ENCODE measurements around the gene PSMA5. TPM values are rescaled to one million over a fixed set of nuclear protein-coding genes. Genes with fewer than 3 reads are reported as not detected.

The PSMA5 gene
- polyA plus RNA-seq, 1 donor from 2014 or later, result 99.8 TPM

DNA sequence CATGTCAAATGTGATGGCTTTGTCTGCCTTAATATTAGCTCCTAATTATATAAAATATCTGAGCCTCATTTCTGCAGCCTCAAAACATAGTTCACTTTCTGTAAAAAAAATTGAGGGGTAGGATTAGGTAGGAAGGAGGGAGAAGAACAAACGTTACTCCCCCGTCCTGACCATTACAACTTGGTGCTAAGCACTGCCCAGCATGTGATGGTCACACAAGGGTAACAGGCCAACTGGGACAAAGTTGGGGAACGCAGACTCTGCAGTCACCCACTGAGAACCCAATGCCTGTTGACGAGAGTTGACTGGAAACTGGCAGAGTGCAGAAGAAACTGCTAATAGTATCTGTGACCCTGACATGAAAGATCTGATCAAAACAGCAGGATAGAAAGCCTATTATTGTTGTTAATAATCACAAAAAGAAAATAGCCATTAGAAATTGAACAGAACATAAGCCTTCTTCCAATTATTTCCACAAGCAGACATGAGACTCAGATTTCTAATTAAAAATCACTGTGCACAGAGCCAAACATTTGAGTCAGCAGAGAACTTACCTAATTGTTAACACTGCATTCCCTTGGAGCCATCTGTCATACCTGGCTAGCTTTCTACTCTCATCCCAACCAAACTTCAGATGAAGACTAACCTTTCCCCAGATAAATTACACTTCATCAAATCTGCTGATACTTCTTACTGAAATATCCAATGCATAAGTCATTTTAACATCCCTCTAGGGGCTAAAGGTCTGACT is 34.0 kb downstream of the PSMA5 start:
- no peaks in the 10 kb centered on the region for H3K9me2 ChIP-seq (ENCODE audit: insufficient read depth, low read length)
- H3K4me2 ChIP-seq (ENCODE audit: low read length), result no peak overlapping the region
- H2AFZ ChIP-seq (ENCODE audit: low read depth, low read length), result no peak overlapping the region
- no peak overlapping the region for H3K4me3 ChIP-seq (ENCODE audit: low read length)
- peaks cover 4% of the 10 kb centered on the region for H3K36me3 ChIP-seq (ENCODE audit: insufficient read depth, low read length)
- no peaks in the 10 kb centered on the region for H3K9me3 ChIP-seq (ENCODE audit: low read length)
- H3K79me2 ChIP-seq (replicated peaks; ENCODE audit: insufficient read depth, low read length), result peaks cover 79% of the 10 kb centered on the region
- H3F3A ChIP-seq (ENCODE audit: insufficient read depth, low read length, poor library complexity, severe bottlenecking), result no peaks in the 10 kb centered on the region
- H4K20me1 ChIP-seq (ENCODE audit: insufficient read depth), result peaks cover 3% of the 10 kb centered on the region
- no peak overlapping the region for H3K27ac ChIP-seq (ENCODE audit: low read length)
- TF ChIP-seq, protein P1, sequence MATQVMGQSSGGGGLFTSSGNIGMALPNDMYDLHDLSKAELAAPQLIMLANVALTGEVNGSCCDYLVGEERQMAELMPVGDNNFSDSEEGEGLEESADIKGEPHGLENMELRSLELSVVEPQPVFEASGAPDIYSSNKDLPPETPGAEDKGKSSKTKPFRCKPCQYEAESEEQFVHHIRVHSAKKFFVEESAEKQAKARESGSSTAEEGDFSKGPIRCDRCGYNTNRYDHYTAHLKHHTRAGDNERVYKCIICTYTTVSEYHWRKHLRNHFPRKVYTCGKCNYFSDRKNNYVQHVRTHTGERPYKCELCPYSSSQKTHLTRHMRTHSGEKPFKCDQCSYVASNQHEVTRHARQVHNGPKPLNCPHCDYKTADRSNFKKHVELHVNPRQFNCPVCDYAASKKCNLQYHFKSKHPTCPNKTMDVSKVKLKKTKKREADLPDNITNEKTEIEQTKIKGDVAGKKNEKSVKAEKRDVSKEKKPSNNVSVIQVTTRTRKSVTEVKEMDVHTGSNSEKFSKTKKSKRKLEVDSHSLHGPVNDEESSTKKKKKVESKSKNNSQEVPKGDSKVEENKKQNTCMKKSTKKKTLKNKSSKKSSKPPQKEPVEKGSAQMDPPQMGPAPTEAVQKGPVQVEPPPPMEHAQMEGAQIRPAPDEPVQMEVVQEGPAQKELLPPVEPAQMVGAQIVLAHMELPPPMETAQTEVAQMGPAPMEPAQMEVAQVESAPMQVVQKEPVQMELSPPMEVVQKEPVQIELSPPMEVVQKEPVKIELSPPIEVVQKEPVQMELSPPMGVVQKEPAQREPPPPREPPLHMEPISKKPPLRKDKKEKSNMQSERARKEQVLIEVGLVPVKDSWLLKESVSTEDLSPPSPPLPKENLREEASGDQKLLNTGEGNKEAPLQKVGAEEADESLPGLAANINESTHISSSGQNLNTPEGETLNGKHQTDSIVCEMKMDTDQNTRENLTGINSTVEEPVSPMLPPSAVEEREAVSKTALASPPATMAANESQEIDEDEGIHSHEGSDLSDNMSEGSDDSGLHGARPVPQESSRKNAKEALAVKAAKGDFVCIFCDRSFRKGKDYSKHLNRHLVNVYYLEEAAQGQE (IDR thresholded peaks at IDR 0.05; ENCODE audit: borderline replicate concordance), result no peak
- TF ChIP-seq RAD21 (conservative IDR thresholded peaks at IDR 0.05), result no peak
- no peak for TF ChIP-seq EP300 (conservative IDR thresholded peaks at IDR 0.05; ENCODE audit: poor library complexity, severe bottlenecking)
- TF ChIP-seq SMC3 (conservative IDR thresholded peaks at IDR 0.05; ENCODE audit: poor library complexity), result no peak
- TF ChIP-seq TAF1 (IDR thresholded peaks at IDR 0.05; ENCODE audit: low read depth), result no peak
- no peak overlapping the region for H3K9ac ChIP-seq (ENCODE audit: low read length)
- H3K27me3 ChIP-seq (ENCODE audit: insufficient read depth, low read depth, low read length), result no peaks in the 10 kb centered on the region

DNA sequence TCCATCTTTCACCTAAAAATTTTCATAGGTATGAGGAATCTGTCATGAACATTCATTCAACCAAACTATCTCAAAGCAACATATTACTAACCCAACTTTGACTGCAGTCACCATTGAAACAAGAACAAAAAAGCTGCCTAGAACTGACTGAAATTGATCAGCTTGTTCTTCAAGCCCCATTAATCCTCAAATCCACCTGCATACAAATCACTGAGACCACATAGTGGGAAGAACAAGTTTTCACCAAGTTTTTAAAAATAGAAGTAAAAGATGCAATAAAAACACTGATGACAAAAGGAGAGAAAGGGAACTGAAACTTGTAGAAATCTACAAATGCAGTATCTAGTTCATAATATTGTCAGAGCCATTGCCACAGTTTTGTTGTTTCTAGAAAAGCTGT is 34.6 kb downstream of the PSMA5 start:
- no peak for TF ChIP-seq POLR2AphosphoS5 (IDR thresholded peaks at IDR 0.05)
- TF ChIP-seq SMC3 (conservative IDR thresholded peaks at IDR 0.05; ENCODE audit: poor library complexity), result no peak
- TF ChIP-seq TAF1 (IDR thresholded peaks at IDR 0.05; ENCODE audit: low read depth), result no peak
- TF ChIP-seq, protein P1 (IDR thresholded peaks at IDR 0.05; ENCODE audit: borderline replicate concordance), result no peak
- no peak for TF ChIP-seq RAD21 (conservative IDR thresholded peaks at IDR 0.05)
- TF ChIP-seq EZH2 (IDR thresholded peaks at IDR 0.05; ENCODE audit: borderline replicate concordance, insufficient read depth, low read length, poor library complexity, severe bottlenecking), result no peak
- no peak for TF ChIP-seq EP300 (conservative IDR thresholded peaks at IDR 0.05; ENCODE audit: poor library complexity, severe bottlenecking)
- no peak for TF ChIP-seq MXI1 (conservative IDR thresholded peaks at IDR 0.05; ENCODE audit: poor library complexity, severe bottlenecking)
- TF ChIP-seq, protein P2, sequence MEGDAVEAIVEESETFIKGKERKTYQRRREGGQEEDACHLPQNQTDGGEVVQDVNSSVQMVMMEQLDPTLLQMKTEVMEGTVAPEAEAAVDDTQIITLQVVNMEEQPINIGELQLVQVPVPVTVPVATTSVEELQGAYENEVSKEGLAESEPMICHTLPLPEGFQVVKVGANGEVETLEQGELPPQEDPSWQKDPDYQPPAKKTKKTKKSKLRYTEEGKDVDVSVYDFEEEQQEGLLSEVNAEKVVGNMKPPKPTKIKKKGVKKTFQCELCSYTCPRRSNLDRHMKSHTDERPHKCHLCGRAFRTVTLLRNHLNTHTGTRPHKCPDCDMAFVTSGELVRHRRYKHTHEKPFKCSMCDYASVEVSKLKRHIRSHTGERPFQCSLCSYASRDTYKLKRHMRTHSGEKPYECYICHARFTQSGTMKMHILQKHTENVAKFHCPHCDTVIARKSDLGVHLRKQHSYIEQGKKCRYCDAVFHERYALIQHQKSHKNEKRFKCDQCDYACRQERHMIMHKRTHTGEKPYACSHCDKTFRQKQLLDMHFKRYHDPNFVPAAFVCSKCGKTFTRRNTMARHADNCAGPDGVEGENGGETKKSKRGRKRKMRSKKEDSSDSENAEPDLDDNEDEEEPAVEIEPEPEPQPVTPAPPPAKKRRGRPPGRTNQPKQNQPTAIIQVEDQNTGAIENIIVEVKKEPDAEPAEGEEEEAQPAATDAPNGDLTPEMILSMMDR (IDR thresholded peaks at IDR 0.05; ENCODE audit: poor library complexity, severe bottlenecking), result no peak
- no peak overlapping the region for H2AFZ ChIP-seq (ENCODE audit: low read depth, low read length)
- H3K27me3 ChIP-seq (ENCODE audit: insufficient read depth, low read depth, low read length), result no peaks in the 10 kb centered on the region
- peaks cover 4% of the 10 kb centered on the region for H3K36me3 ChIP-seq (ENCODE audit: insufficient read depth, low read length)
- H3K79me2 ChIP-seq (replicated peaks; ENCODE audit: insufficient read depth, low read length), result peaks cover 76% of the 10 kb centered on the region
- H3K9me3 ChIP-seq (ENCODE audit: low read length), result no peaks in the 10 kb centered on the region
- no peak overlapping the region for H3K4me3 ChIP-seq (ENCODE audit: low read length)
- H3K27ac ChIP-seq (ENCODE audit: low read length), result no peak overlapping the region
- H3F3A ChIP-seq (ENCODE audit: insufficient read depth, low read length, poor library complexity, severe bottlenecking), result no peaks in the 10 kb centered on the region
- H3K9ac ChIP-seq (ENCODE audit: low read length), result no peak overlapping the region
- peaks cover 3% of the 10 kb centered on the region for H4K20me1 ChIP-seq (ENCODE audit: insufficient read depth)
- H3K9me2 ChIP-seq (ENCODE audit: insufficient read depth, low read length), result no peaks in the 10 kb centered on the region
- H3K4me2 ChIP-seq (ENCODE audit: low read length), result no peak overlapping the region

All from neural cell (in vitro differentiated cells).